Activated naive CD4-positive, alpha-beta T cell treated with anti-CD3 and anti-CD28 coated beads, Interleukin-2, amount 50 U/mL, for 72 hours (primary cell): ENCODE results near the gene GOLPH3. TPM values are rescaled to one million over a fixed set of nuclear protein-coding genes. Genes with fewer than 3 reads are reported as not detected.
A peak's percentile ranks its signal among the peaks of the same experiment; 100 is the strongest.
"Not testable (repeated sequence)": the region's sequence is repeated elsewhere in the genome, so short reads cannot be mapped to it uniquely, and the experiment has no call there.

Experiments
- ATAC-seq, 2 donors: fragments of 150-1000 bp; cut with Tn5 transposase; 2 replicates each; pipeline ENCODE4 v1.10.0; 2021; ENCODE audit warnings: mild to moderate bottlenecking in 2 of 2, moderate library complexity in 2 of 2
- DNase-seq, 2 donors: peaks; one replicate each; pipeline ENCODE4 v3.0.0; 2021 to 2022; ENCODE audit warnings: low spot score in 2 of 2
- H3K27ac Mint-ChIP-seq, 2 donors: one replicate each; pipeline ENCODE4 v1.8.0; 2022; ENCODE audit warnings: mild to moderate bottlenecking in 2 of 2, mixed read lengths in 2 of 2
- H3K36me3 Mint-ChIP-seq, 2 donors: one replicate each; pipeline ENCODE4 v1.8.0; 2022; ENCODE audit warnings: mixed read lengths in 2 of 2
- H3K9me3 Mint-ChIP-seq, 2 donors: one replicate each; pipeline ENCODE4 v1.8.0; 2022; ENCODE audit warnings: mixed read lengths in 2 of 2
- total RNA-seq, 2 donors: library from RNA; stranded (reverse); gene quantifications; one replicate each; pipeline ENCODE4 v1.2.3, GENCODE V29; 2022

GOLPH3 gene
- total RNA-seq, 2 donors from 2014 or later = 35.9 to 56.9 TPM

- no peak for DNase-seq
- Mint-ChIP-seq H3K36me3 (peaks cover 11 to 37% of the 10 kb centered on the region in 2 donors), H3K9me3 (no peaks in the 10 kb centered on the region), H3K27ac (no peak overlapping the region)
- no peak for ATAC-seq
These were observed 50.0 kb downstream of the GOLPH3 start for GRCh38 chr5:32123889-32124676.

- Mint-ChIP-seq H3K27ac (peak overlapping the region in 1 of 2 donors; percentile 40), H3K36me3 (peaks cover 11 to 31% of the 10 kb centered on the region in 2 donors)
- no peak for ATAC-seq
These were observed 50.9 kb downstream of the GOLPH3 start for GRCh38 chr5:32123058-32123805.

GRCh38 chr5:32118922-32119321 lies 55.2 kb downstream of the GOLPH3 start:
- ATAC-seq, H3K9me3 Mint-ChIP-seq: not testable (repeated sequence)
- H3K36me3 Mint-ChIP-seq = peaks cover 14 to 23% of the 10 kb centered on the region in 2 donors

More at GRCh38 chr5:32123058-32123805, 50.9 kb downstream of the GOLPH3 start:
- H3K9me3 Mint-ChIP-seq = no peaks in the 10 kb centered on the region
- DNase-seq = no peak

DNA sequence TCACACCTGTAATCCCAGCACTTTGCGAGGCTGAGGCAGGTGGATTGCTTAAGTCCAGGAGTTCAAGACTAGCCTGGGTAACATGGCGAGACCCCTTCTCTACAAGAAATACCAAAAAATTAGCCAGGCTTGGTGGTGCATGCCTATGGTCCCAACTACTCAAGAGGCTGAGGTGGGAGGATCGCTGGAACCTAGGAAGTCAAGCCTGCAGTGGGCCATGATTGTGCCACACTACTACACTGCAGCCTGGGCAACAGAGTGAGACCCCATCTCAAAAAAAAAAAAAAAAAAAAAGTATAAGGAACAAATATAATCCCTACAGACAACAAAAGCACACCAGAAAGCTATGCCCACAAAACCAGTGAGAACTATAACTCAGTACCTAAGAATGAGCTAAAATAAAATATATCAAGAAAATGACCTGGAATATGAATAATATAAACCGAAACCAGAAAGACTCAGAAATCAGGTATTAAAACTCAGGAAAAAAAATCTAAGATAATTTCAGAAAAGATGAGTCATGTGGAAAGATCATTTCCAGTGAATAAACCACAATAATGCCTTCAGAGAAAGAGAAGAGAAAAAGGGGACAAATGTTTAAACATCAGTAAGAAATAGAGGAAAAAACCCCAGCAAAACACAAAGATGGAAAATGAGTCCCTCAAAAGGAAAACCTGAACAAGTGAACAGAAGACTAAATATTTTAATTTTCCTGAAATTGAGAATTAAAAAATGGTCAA lies 57.4 kb downstream of the GOLPH3 start:
- Mint-ChIP-seq H3K36me3 (peaks cover 14 to 28% of the 10 kb centered on the region in 2 donors), H3K27ac (peak overlapping the region; percentile 34 to 52), H3K9me3 (no peaks in the 10 kb centered on the region)
- ATAC-seq (peak; percentile 32 to 68), DNase-seq (no peak)

More at GRCh38 chr5:32118922-32119321, 55.2 kb downstream of the GOLPH3 start:
- H3K27ac Mint-ChIP-seq = peak overlapping the region in 1 of 2 donors; percentile 37
- not testable (repeated sequence) for DNase-seq

DNA sequence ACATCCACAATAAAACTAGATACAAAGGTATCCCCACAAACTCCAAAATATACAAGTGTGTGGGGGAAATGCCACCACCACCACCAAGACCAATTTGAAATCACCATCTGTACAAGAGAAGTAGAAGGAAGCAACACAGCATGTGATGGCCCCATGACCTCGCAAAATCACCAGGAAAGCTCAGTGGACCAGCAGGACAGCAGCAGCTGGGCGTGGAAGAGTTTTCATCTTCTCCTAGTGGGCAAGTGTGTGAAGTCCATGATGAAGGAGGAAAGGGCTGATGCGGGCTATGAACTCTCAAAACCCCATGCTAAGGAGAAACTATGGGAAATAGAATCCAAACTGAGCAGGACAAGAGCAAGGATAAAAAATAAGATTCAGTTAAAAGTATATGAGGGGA lies 58.1 kb downstream of the GOLPH3 start:
- no peaks in the 10 kb centered on the region for H3K9me3 Mint-ChIP-seq
- ATAC-seq = no peak
- no peak for DNase-seq
- peaks cover 19 to 34% of the 10 kb centered on the region in 2 donors for H3K36me3 Mint-ChIP-seq
- H3K27ac Mint-ChIP-seq = peak overlapping the region; percentile 7 to 52

- H3K9me3 Mint-ChIP-seq = no peaks in the 10 kb centered on the region
- ATAC-seq (no peak), DNase-seq (no peak)
- H3K36me3 Mint-ChIP-seq = peaks cover 7 to 17% of the 10 kb centered on the region in 2 donors
- H3K27ac Mint-ChIP-seq = no peak overlapping the region
These were observed 63.9 kb downstream of the GOLPH3 start for GRCh38 chr5:32110111-32110696.

- no peaks in the 10 kb centered on the region for H3K9me3 Mint-ChIP-seq
- DNase-seq (no peak), ATAC-seq (no peak)
- peaks cover 7 to 17% of the 10 kb centered on the region in 2 donors for H3K36me3 Mint-ChIP-seq
- peak overlapping the region; percentile 2 to 19 for H3K27ac Mint-ChIP-seq
These were observed 64.9 kb downstream of the GOLPH3 start for GRCh38 chr5:32109236-32109635.

DNA sequence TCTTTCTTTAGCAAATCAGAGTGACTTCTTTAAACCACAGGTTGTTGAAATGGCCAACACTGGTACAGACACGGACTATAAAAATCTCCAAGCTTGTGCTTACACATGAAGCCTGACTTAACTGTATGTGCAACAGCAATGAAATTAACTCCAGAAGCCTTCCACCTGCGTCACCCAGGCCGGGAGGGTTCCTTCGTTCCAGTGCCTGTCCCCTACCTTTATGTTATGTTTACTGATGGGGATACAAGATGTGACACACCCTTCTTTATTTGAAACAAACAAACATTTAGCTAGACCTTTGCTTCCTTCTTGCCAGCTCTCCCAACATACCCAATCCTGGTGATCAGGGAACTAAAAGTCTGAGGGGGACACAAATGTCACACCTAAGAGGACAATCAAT lies 66.0 kb downstream of the GOLPH3 start:
- H3K9me3 Mint-ChIP-seq = no peaks in the 10 kb centered on the region
- H3K36me3 Mint-ChIP-seq = peaks cover 7 to 17% of the 10 kb centered on the region in 2 donors
- peak overlapping the region in 1 of 2 donors; percentile 50 for H3K27ac Mint-ChIP-seq
- ATAC-seq = no peak
- DNase-seq = no peak

DNA sequence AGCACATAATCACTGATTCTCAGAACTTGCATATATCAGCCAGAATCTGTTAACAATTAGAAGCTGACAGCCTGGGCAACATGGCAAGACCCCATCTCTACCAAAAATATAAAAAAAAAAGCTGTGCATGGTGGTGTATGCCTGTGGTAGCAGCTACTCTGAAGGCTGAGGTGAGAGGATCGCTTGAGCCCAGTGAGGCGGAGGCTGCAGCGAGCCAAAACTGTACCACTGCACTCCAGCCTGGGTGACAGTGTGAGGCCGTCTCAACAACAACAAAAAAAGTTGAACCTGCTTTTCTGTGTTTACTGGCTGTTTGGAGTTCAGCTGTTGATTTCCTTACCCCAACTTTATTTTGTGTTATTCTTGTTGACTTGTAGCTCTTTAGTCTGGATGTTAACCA lies 66.8 kb downstream of the GOLPH3 start:
- H3K27ac Mint-ChIP-seq = peak overlapping the region in 1 of 2 donors; percentile 44
- no peaks in the 10 kb centered on the region for H3K9me3 Mint-ChIP-seq
- DNase-seq (no peak), ATAC-seq (no peak)
- H3K36me3 Mint-ChIP-seq = peaks cover 7 to 10% of the 10 kb centered on the region in 2 donors

- Mint-ChIP-seq H3K27ac (peak overlapping the region in 1 of 2 donors; percentile 74), H3K9me3 (no peaks in the 10 kb centered on the region), H3K36me3 (peaks cover 0 to 6% of the 10 kb centered on the region in 2 donors)
- DNase-seq = no peak
- no peak for ATAC-seq
These were observed 70.6 kb downstream of the GOLPH3 start for GRCh38 chr5:32103521-32103920.

- DNase-seq = no peak
- H3K27ac Mint-ChIP-seq = peak overlapping the region; percentile 12 to 25
- peaks cover 0 to 6% of the 10 kb centered on the region in 2 donors for H3K36me3 Mint-ChIP-seq
These were observed 71.7 kb downstream of the GOLPH3 start for GRCh38 chr5:32102254-32102986.

GRCh38 chr5:32100691-32101302 lies 73.3 kb downstream of the GOLPH3 start:
- Mint-ChIP-seq H3K27ac (peak overlapping the region in 1 of 2 donors; percentile 3), H3K9me3 (no peaks in the 10 kb centered on the region), H3K36me3 (peaks cover 0 to 6% of the 10 kb centered on the region in 2 donors)
- ATAC-seq = no peak
- DNase-seq = no peak

More at GRCh38 chr5:32102254-32102986, 71.7 kb downstream of the GOLPH3 start:
- no peaks in the 10 kb centered on the region for H3K9me3 Mint-ChIP-seq
- no peak for ATAC-seq

DNA sequence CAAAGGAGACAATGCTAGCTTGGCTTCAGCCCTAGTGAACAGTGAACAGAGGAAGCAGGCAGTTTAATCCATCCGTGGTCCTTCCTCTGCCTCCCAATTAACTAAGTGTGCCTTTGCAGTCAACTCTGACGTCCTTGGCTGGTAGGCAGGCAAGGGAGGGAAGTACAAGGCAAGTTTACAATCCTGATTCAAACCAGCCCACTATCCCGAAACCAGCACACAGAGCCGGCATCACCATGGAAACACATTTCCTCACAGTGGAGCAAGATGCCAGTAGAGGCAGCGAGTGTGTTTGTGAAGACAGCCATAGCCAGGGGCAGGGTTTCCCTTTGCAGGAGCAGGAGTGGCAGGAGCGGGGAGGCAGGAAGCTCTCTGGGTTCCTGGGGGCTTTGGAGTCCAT lies 73.9 kb downstream of the GOLPH3 start:
- Mint-ChIP-seq H3K36me3 (peaks cover 0 to 6% of the 10 kb centered on the region in 2 donors), H3K27ac (peak overlapping the region in 1 of 2 donors; percentile 3), H3K9me3 (no peaks in the 10 kb centered on the region)
- ATAC-seq (no peak), DNase-seq (no peak)

DNA sequence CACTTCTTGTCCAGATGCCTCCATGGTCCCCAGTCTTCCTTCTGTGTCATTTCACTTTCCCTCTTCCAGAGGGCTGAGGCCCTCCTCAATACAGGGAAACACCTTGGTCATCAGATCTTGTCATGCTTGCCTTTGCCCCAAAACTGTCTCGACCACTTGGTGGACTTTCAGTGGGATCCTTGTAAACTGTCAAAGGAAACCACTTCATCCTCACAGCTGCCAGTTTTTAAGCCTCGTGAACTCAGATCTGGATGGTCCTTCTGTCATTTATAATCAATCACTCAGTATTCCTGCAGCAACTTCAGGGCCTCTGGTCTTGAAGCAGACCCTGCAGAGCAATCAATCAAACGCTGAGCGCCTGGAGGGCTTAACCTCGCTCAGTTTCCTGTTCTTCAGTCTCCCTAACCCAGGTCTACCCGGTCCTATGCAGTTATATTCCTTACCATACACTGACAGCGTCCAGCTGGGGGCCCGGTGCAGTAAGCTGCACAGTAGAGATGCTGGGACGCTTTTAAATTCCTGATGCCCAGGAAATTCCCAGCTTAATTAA lies 74.6 kb downstream of the GOLPH3 start:
- ATAC-seq (no peak), DNase-seq (no peak)
- Mint-ChIP-seq H3K27ac (peak overlapping the region; percentile 2 to 3), H3K36me3 (peaks cover 0 to 6% of the 10 kb centered on the region in 2 donors), H3K9me3 (no peaks in the 10 kb centered on the region)

- no peak for ATAC-seq
- DNase-seq = no peak
- no peaks in the 10 kb centered on the region for H3K9me3 Mint-ChIP-seq
- H3K27ac Mint-ChIP-seq = no peak overlapping the region
- peaks cover 0 to 6% of the 10 kb centered on the region in 2 donors for H3K36me3 Mint-ChIP-seq
These were observed 75.2 kb downstream of the GOLPH3 start for GRCh38 chr5:32098890-32099310.
